GM12892 (cell line): ENCODE results near the gene IL1A.

Source experiments
- DNase-seq: peaks from one replicate; pipeline ENCODE4 v3.0.0; 2011; ENCODE audit not compliant: insufficient read length
- FAIRE-seq: peaks from 2 replicates; lab custom pipeline; 2011; peaks lifted over from hg19 to GRCh38; lab: Jason Lieb, UNC
- POLR2A ChIP-seq: IDR thresholded peaks from 2 replicates; pipeline ENCODE4 v1.6.1; 2011; ENCODE audit warnings: low read depth, low read length, control low read depth
- POLR2AphosphoS5 ChIP-seq: IDR thresholded peaks from 2 replicates; pipeline ENCODE4 v1.6.1; 2011; ENCODE audit warnings: low read depth, low read length, control low read depth
- TAF1 ChIP-seq: IDR thresholded peaks from 2 replicates; pipeline ENCODE4 v1.6.1; 2011; ENCODE audit warnings: low read depth, mild to moderate bottlenecking, control low read depth, low read length, borderline replicate concordance

The IL1A gene

GRCh38 chr2:112787729-112788393 lies 3.6 kb upstream of the IL1A start:
- no peak for TF ChIP-seq POLR2A
- no peak for TF ChIP-seq TAF1
- TF ChIP-seq POLR2AphosphoS5: no peak
- no peak for DNase-seq

GRCh38 chr2:112787294-112787693 lies 3.0 kb upstream of the IL1A start:
- FAIRE-seq (no peak), DNase-seq (no peak)
- TF ChIP-seq TAF1 (no peak), POLR2AphosphoS5 (no peak), POLR2A (no peak)

More at GRCh38 chr2:112787729-112788393, 3.6 kb upstream of the IL1A start:
- FAIRE-seq: no peak

- no peak for FAIRE-seq
- DNase-seq: no peak
- TF ChIP-seq TAF1 (no peak), POLR2A (no peak), POLR2AphosphoS5 (no peak)
These were observed 1.0 kb downstream of the IL1A start for GRCh38 chr2:112783187-112783714.

- DNase-seq: no peak
- peak; percentile 82 for FAIRE-seq
- TF ChIP-seq TAF1 (no peak), POLR2A (peak; percentile 25; the same call in 1 of the 2 replicates), POLR2AphosphoS5 (no peak)
These were observed 2.0 kb downstream of the IL1A start for GRCh38 chr2:112782234-112782799.

DNA sequence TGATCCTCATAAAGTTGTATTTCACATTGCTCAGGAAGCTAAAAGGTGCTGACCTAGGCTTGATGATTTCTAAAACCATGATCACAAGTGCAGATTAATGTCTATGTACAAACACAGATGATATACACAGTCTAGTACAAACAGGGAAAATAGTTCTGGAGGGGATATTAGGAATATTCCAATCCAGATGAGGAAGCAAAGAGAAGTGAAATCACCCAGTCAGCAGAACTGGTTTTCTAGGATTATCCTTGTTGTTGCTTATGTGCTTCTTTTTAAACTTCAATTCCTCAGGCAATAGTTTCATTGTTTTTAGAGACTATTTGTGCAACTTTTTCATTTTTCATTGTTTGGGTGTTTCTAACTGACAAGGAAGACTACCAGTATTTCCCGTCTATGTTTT lies 4.7 kb downstream of the IL1A start:
- DNase-seq (no peak), FAIRE-seq (peak; percentile 54)
- TF ChIP-seq POLR2A (no peak), TAF1 (no peak), POLR2AphosphoS5 (no peak)

GRCh38 chr2:112777036-112777435 lies 7.3 kb downstream of the IL1A start:
- TF ChIP-seq POLR2A (no peak), POLR2AphosphoS5 (no peak), TAF1 (no peak)
- DNase-seq: no peak
- no peak for FAIRE-seq

- TF ChIP-seq POLR2A (no peak), TAF1 (no peak), POLR2AphosphoS5 (no peak)
- FAIRE-seq (no peak), DNase-seq (no peak)
These were observed 8.2 kb downstream of the IL1A start for GRCh38 chr2:112776113-112776512.

GRCh38 chr2:112774536-112775285 lies 9.6 kb downstream of the IL1A start:
- FAIRE-seq: no peak
- no peak for TF ChIP-seq TAF1
- no peak for TF ChIP-seq POLR2A
- no peak for TF ChIP-seq POLR2AphosphoS5
- DNase-seq: no peak

DNA sequence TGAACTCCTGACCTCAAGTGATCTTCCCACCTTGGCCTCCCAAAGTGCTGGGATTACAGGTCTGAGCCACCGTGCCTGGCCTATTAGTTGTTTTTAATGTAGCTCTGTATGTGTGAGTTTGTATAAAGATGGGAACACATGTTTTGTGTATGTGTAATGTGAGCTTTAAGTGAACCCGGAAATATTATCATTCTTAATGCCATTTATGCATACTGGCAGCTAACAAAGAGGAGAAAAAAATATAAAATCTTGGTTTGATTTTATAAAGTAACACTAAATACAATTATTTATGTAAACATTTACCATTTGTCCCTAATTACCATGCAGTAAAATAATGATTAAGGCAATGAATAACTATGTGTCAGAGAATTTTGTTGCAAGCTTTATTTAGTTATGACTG lies 10.7 kb downstream of the IL1A start:
- TF ChIP-seq POLR2AphosphoS5: no peak
- no peak for TF ChIP-seq TAF1
- no peak for TF ChIP-seq POLR2A
- FAIRE-seq (no peak), DNase-seq (no peak)

- no peak for TF ChIP-seq TAF1
- no peak for TF ChIP-seq POLR2A
- no peak for TF ChIP-seq POLR2AphosphoS5
- DNase-seq (no peak), FAIRE-seq (no peak)
These were observed 11.3 kb downstream of the IL1A start for GRCh38 chr2:112772911-112773475.

GRCh38 chr2:112772322-112772721 lies 12.0 kb downstream of the IL1A start:
- FAIRE-seq: peak; percentile 69
- DNase-seq: no peak
- TF ChIP-seq TAF1: no peak
- TF ChIP-seq POLR2AphosphoS5: no peak
- no peak for TF ChIP-seq POLR2A
